Fibroblast of lung (primary cell): ENCODE results near the gene AAMP. TPM values are rescaled to one million over a fixed set of nuclear protein-coding genes. Genes with fewer than 3 reads are reported as not detected.
"Not testable (repeated sequence)": the region's sequence is repeated elsewhere in the genome, so short reads cannot be mapped to it uniquely, and the experiment has no call there.

Experiments
- DNase-seq, 2 donors: peaks; one replicate each; pipeline versions ENCODE4 v3.0.0 to v3.0.0-alpha.2; 2010; ENCODE audit warnings: low read depth in 2 of 2
- H2AFZ ChIP-seq: 2 replicates; pipeline ENCODE4 v1.5.1; 2012; ENCODE audit warnings: low read length, control low read depth, inconsistent platforms
- H3K27ac ChIP-seq: 2 replicates; pipeline ENCODE4 v1.5.1; 2011; ENCODE audit warnings: low read length, control low read depth; ENCODE audit not compliant: insufficient read depth
- H3K27me3 ChIP-seq: 2 replicates; pipeline ENCODE4 v1.5.1; 2011; ENCODE audit warnings: mild to moderate bottlenecking, low read length; ENCODE audit not compliant: control insufficient read depth, insufficient read depth
- H3K36me3 ChIP-seq: 2 replicates; pipeline ENCODE4 v1.5.1; 2011; ENCODE audit warnings: low read length; ENCODE audit not compliant: control insufficient read depth, insufficient read depth
- H3K4me1 ChIP-seq: 2 replicates; pipeline ENCODE4 v1.5.1; 2011; ENCODE audit warnings: low read length; ENCODE audit not compliant: control insufficient read depth, insufficient read depth; ENCODE audit errors: extremely low read depth
- H3K4me2 ChIP-seq: 2 replicates; pipeline ENCODE4 v1.5.1; 2011; ENCODE audit warnings: low read length, control low read depth; ENCODE audit not compliant: insufficient read depth; ENCODE audit errors: extremely low read depth
- H3K4me3 ChIP-seq, 4 experiments: fragments of 200-600 bp in 1 of 4; sonication (generic) in 1 of 4; replicated peaks in 1 of 4; 2 replicates each; pipeline ENCODE4 v1.5.1; 2011 to 2016; ENCODE audit warnings: low read length in 4 of 4, low read depth in 3 of 4, mild to moderate bottlenecking in 3 of 4, control low read depth in 2 of 4, inconsistent platforms in 1 of 4, mixed read lengths in 1 of 4; ENCODE audit not compliant: insufficient read depth in 1 of 4; ENCODE audit errors: control extremely low read depth in 1 of 4
- H3K79me2 ChIP-seq: 2 replicates; pipeline ENCODE4 v1.5.1; 2012; ENCODE audit warnings: mild to moderate bottlenecking, low read length, inconsistent platforms; ENCODE audit not compliant: control insufficient read depth, insufficient read depth
- H3K9ac ChIP-seq: 2 replicates; pipeline ENCODE4 v1.5.1; 2011; ENCODE audit warnings: mild to moderate bottlenecking, low read length, control low read depth; ENCODE audit not compliant: insufficient read depth
- H3K9me3 ChIP-seq: 2 replicates; pipeline ENCODE4 v1.5.1; 2012; ENCODE audit warnings: low read depth, low read length; ENCODE audit not compliant: control insufficient read depth, insufficient read depth
- H4K20me1 ChIP-seq: 2 replicates; pipeline ENCODE4 v1.5.1; 2011; ENCODE audit warnings: low read length; ENCODE audit not compliant: control insufficient read depth, insufficient read depth; ENCODE audit errors: extremely low read depth
- CTCF ChIP-seq, 2 donors: IDR thresholded peaks in 1 of 2; conservative IDR thresholded peaks in 1 of 2; 1 replicate in 1 of 2; 2 replicates in 1 of 2; pipeline ENCODE4 v1.5.1; 2011 to 2012; ENCODE audit warnings: low read length in 2 of 2, control low read depth in 1 of 2, inconsistent platforms in 1 of 2, low read depth in 1 of 2, mild to moderate bottlenecking in 1 of 2
- EZH2 ChIP-seq: IDR thresholded peaks from 2 replicates; pipeline ENCODE4 v1.5.1; 2012; ENCODE audit warnings: low read length, control low read depth, mild to moderate bottlenecking; ENCODE audit errors: missing control alignments
- polyA plus RNA-seq, 2 donors: library from polyadenylated mRNA; depleted of rRNA in 1 of 2; stranded (reverse) in 1 of 2; unstranded in 1 of 2; fragments of >200 nt; gene quantifications; 2 replicates each; pipeline ENCODE4 v1.2.1, GENCODE V29; 2011 to 2012; ENCODE audit warnings: missing spikeins in 1 of 2
- total RNA-seq: library from RNA; depleted of rRNA; stranded (reverse); fragments of >200 nt; gene quantifications from 2 replicates; pipeline ENCODE4 v1.2.1, GENCODE V29; 2014

Gene AAMP
- total and polyA plus RNA-seq, 2 donors (not counting 1 experiment from before 2014, with no cell fraction given) = 53.1 to 110 TPM

- Histone ChIP-seq H2AFZ (no peak overlapping the region), H3K27me3 (no peaks in the 10 kb centered on the region), H3K4me2 (no peak overlapping the region), H3K36me3 (no peaks in the 10 kb centered on the region), H3K4me1 (no peaks in the 10 kb centered on the region), H4K20me1 (no peaks in the 10 kb centered on the region), H3K9ac (no peak overlapping the region), H3K4me3 (no peak overlapping the region), H3K9me3 (no peaks in the 10 kb centered on the region), H3K27ac (no peak overlapping the region), H3K79me2 (no peaks in the 10 kb centered on the region)
- no peak for DNase-seq
- TF ChIP-seq CTCF (conservative IDR thresholded peaks at IDR 0.05 in 1 of 2, IDR thresholded peaks at IDR 0.05 in 1 of 2; ENCODE audit: low read depth in 1 of 2, low read length in 2 of 2) = no peak
- no peak for TF ChIP-seq EZH2
Observed at GRCh38 chr2:218312267-218312756, 42.4 kb upstream of the AAMP start.

- DNase-seq = not testable (repeated sequence)
Observed at GRCh38 chr2:218311541-218312266, 41.8 kb upstream of the AAMP start.

GRCh38 chr2:218310853-218311540, 41.1 kb upstream of the AAMP start:
- no peak overlapping the region for H2AFZ ChIP-seq
- no peaks in the 10 kb centered on the region for H3K36me3 ChIP-seq
- H3K4me2 ChIP-seq = no peak overlapping the region
- TF ChIP-seq CTCF (conservative IDR thresholded peaks at IDR 0.05 in 1 of 2, IDR thresholded peaks at IDR 0.05 in 1 of 2; ENCODE audit: low read depth in 1 of 2, low read length in 2 of 2) = no peak
- no peak for TF ChIP-seq EZH2
- H3K4me1 ChIP-seq = no peaks in the 10 kb centered on the region
- H3K9ac ChIP-seq = no peak overlapping the region
- H4K20me1 ChIP-seq = no peaks in the 10 kb centered on the region
- H3K27me3 ChIP-seq = no peaks in the 10 kb centered on the region
- H3K9me3 ChIP-seq = no peaks in the 10 kb centered on the region
- H3K4me3 ChIP-seq = no peak overlapping the region
- H3K79me2 ChIP-seq = no peaks in the 10 kb centered on the region
- H3K27ac ChIP-seq = no peak overlapping the region
- no peak for DNase-seq

More at GRCh38 chr2:218311541-218312266, 41.8 kb upstream of the AAMP start:
- H2AFZ ChIP-seq, H3K36me3 ChIP-seq, H3K4me1 ChIP-seq, H3K27me3 ChIP-seq, H3K4me2 ChIP-seq, H3K79me2 ChIP-seq, H3K27ac ChIP-seq, H3K9ac ChIP-seq, H4K20me1 ChIP-seq, H3K9me3 ChIP-seq, H3K4me3 ChIP-seq: not testable (repeated sequence)
